ENCODE measurements around the gene AKIP1. TPM values are rescaled to one million over a fixed set of nuclear protein-coding genes. Genes with fewer than 3 reads are reported as not detected.
A peak's percentile ranks its signal among the peaks of the same experiment; 100 is the strongest.
"Not testable (repeated sequence)": the region's sequence is repeated elsewhere in the genome, so short reads cannot be mapped to it uniquely, and the experiment has no call there.

The AKIP1 gene
- total RNA-seq, 1 donor from 2014 or later = 15.7 TPM

DNA sequence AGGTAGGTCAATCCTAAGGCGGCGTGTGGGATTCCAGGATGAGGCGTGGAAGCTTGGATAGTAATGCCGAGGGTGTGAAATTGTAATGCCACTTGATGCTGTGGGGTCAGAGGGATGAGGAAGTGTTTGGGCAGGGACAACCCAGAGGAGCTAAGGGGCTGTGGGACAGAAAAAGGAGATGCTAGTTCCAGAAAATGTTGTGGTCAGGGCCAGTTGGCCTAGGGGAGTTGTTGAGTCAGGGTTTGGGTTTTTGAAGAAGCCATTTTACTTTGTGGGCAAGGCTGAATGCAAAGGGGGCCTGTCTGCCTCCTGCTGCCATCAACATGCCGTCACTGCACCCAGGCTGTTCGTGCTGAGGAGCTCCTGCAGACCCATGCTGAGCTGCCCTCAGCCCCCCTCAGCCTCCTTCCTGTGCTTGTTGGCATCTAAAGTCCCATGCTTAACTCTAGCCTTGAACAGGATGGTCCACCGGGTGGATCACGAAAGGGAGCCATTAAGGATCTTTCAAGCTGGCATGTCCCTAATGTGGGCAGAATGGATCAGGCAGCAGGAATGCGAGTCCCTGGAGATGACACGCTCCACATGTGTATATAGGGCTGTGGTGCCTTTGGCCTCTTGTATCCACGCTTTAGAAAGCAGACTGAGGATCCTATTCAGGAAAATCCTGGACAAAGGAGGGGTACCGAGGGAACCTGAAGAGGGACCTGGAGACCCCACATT, 19.6 kb downstream of the AKIP1 start:
- Mint-ChIP-seq H3K27me3 (peaks cover 7% of the 10 kb centered on the region), H3K27ac (no peak overlapping the region), H3K4me1 (ENCODE audit: low read depth) (peaks cover 1% of the 10 kb centered on the region), H3K4me3 (ENCODE audit: low read depth) (no peak overlapping the region), H3K36me3 (ENCODE audit: insufficient read depth) (no peaks in the 10 kb centered on the region), H3K9me3 (ENCODE audit: low read depth) (no peaks in the 10 kb centered on the region)
- no peak for DNase-seq (ENCODE audit: low spot score, unreplicated experiment)
- TF ChIP-seq, protein P1, sequence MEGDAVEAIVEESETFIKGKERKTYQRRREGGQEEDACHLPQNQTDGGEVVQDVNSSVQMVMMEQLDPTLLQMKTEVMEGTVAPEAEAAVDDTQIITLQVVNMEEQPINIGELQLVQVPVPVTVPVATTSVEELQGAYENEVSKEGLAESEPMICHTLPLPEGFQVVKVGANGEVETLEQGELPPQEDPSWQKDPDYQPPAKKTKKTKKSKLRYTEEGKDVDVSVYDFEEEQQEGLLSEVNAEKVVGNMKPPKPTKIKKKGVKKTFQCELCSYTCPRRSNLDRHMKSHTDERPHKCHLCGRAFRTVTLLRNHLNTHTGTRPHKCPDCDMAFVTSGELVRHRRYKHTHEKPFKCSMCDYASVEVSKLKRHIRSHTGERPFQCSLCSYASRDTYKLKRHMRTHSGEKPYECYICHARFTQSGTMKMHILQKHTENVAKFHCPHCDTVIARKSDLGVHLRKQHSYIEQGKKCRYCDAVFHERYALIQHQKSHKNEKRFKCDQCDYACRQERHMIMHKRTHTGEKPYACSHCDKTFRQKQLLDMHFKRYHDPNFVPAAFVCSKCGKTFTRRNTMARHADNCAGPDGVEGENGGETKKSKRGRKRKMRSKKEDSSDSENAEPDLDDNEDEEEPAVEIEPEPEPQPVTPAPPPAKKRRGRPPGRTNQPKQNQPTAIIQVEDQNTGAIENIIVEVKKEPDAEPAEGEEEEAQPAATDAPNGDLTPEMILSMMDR (IDR thresholded peaks at IDR 0.05; ENCODE audit: unreplicated experiment) = no peak

DNA sequence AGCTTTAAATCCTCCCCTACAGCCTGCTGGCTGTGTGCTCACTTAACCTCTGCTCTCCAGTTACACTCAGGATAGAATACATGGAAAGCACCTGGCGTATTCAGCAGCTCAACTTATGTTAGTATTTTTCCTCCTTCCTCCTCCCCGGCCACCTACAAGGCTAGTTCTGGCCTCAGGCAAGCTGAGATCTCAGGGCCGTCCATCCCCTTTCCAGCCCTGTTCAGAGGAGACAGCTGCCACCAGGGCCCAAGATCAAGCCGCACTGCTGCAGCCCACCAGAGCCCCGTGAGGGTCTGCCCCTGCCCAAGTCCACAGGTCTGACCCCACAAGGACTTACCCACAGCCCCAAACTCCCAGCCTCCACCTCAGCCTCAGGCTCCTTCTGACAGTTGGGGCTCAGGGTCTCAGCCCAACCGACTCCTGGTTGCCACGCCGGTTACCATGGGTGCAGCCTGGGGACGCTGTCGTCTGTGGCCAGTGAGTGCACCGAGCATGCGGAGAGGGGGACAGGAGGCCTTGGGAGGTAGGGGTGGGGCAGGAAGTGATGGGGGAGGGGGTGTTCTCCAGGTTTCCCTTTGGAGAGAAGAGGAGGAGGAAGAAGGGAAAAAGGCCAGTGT, 21.7 kb downstream of the AKIP1 start, which contains the start of gene C11orf16:
TSS of gene C11orf16 (minus strand) at position 384 of the 617 bp plus-strand sequence. CDS start 639 bp downstream, outside the sequence.
- no peak within 1 kb of the TSS for H3K27ac Mint-ChIP-seq
- peaks cover 7% of the 10 kb centered on the region for H3K27me3 Mint-ChIP-seq
- H3K36me3 Mint-ChIP-seq (ENCODE audit: insufficient read depth) = no peaks in the 10 kb centered on the region
- TF ChIP-seq, protein P1 (IDR thresholded peaks at IDR 0.05; ENCODE audit: unreplicated experiment) = no peak
- H3K4me3 Mint-ChIP-seq (ENCODE audit: low read depth) = no peak within 1 kb of the TSS
- H3K9me3 Mint-ChIP-seq (ENCODE audit: low read depth) = no peaks in the 10 kb centered on the region
- DNase-seq (ENCODE audit: low spot score, unreplicated experiment) = no peak
- peaks cover 1% of the 10 kb centered on the region for H3K4me1 Mint-ChIP-seq (ENCODE audit: low read depth)

DNA sequence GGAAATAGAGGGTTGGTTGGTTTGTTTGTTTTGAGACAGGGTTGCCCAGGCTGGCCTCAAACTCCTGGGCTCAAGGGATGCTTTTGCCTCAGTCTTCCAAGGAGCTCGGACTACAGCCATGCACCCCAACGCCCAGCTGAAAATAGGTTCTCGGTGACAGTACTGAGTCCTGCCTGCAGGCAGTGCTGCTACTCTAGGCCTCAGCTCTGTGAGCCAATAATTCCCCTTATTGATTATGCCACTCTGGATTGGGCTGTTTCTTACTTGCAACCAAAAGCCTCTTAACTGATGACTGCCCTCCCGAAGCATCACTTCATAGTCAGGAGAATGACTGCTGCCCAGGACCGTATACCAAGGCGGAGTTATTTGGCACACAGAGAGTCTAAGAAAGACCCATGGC, 22.9 kb downstream of the AKIP1 start:
- H3K4me1 Mint-ChIP-seq (ENCODE audit: low read depth) = peaks cover 1% of the 10 kb centered on the region

DNA sequence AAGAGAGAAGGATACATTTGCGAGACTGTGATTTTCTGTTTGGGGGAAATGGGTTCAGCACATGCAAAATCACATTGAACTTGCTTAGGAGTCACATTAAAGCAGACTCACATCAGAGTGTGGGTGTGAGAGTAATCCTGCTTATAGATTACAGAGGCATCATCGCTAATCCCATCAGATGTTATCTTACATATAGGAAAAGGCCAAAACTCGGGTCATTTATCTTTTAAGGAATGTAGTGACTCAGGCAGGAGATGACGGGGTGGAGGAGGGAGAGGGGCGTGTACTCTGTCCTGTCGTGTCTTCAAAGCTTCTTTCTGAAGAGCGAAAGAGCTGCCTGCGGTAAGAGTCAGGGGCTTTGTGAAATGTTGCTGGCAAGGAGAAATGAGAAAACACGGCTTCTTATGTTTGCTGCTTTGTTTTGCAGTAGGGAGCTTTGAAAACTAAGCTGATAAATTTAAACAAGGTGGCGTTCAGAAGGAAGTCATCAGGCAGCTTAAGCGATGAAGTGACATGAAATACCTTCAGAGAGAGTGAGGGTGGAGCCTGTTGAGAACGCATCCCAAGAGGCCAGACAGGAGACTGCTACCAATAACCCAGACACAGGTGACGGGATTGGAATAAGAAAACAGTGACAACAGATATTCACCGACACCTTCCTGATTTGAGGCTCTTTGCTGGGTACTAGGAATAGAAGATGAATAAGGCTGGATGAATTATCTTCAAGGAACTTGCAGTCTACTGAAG, 23.9 kb downstream of the AKIP1 start:
- no peaks in the 10 kb centered on the region for H3K36me3 Mint-ChIP-seq (ENCODE audit: insufficient read depth)
- peaks cover 1% of the 10 kb centered on the region for H3K4me1 Mint-ChIP-seq (ENCODE audit: low read depth)
- no peaks in the 10 kb centered on the region for H3K9me3 Mint-ChIP-seq (ENCODE audit: low read depth)
- TF ChIP-seq, protein P1 (IDR thresholded peaks at IDR 0.05; ENCODE audit: unreplicated experiment) = no peak
- H3K4me3 Mint-ChIP-seq (ENCODE audit: low read depth) = no peak overlapping the region
- DNase-seq (ENCODE audit: low spot score, unreplicated experiment) = no peak
- H3K27ac Mint-ChIP-seq = peak overlapping the region; percentile 14
- H3K27me3 Mint-ChIP-seq = peaks cover 7% of the 10 kb centered on the region

More for the DNA sequence above, 22.9 kb downstream of the AKIP1 start:
- no peak for DNase-seq (ENCODE audit: low spot score, unreplicated experiment)
- H3K4me3 Mint-ChIP-seq (ENCODE audit: low read depth) = no peak overlapping the region
- H3K36me3 Mint-ChIP-seq (ENCODE audit: insufficient read depth) = no peaks in the 10 kb centered on the region
- H3K27ac Mint-ChIP-seq = no peak overlapping the region
- TF ChIP-seq, protein P1 (IDR thresholded peaks at IDR 0.05; ENCODE audit: unreplicated experiment) = peak; percentile 22
- no peaks in the 10 kb centered on the region for H3K9me3 Mint-ChIP-seq (ENCODE audit: low read depth)
- H3K27me3 Mint-ChIP-seq = peaks cover 7% of the 10 kb centered on the region

DNA sequence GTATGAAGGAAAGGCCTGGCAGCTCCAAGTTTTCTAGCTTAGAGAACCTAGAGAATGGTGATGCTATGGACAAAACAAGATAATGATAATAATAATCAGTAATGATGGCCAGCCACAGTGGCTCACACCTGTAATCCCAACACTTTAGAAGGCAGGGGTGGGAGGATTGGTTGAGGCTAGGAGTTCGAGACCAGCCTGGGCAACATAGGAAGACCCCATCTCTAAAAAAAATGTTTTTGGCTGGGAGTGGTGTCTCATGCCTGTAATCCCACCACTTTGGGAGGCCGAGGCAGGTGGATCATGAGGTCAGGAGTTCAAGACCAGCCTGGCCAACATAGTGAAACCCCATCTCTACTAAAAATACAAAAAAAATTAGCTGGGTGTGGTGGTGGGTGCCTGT, 24.8 kb downstream of the AKIP1 start:
- not testable (repeated sequence) for H3K36me3 Mint-ChIP-seq (ENCODE audit: insufficient read depth); H3K27ac Mint-ChIP-seq; DNase-seq (ENCODE audit: low spot score, unreplicated experiment); H3K4me3 Mint-ChIP-seq (ENCODE audit: low read depth); H3K27me3 Mint-ChIP-seq; H3K4me1 Mint-ChIP-seq (ENCODE audit: low read depth); H3K9me3 Mint-ChIP-seq (ENCODE audit: low read depth)
